ENCODE data around the gene SDK1.

The SDK1 gene

DNA sequence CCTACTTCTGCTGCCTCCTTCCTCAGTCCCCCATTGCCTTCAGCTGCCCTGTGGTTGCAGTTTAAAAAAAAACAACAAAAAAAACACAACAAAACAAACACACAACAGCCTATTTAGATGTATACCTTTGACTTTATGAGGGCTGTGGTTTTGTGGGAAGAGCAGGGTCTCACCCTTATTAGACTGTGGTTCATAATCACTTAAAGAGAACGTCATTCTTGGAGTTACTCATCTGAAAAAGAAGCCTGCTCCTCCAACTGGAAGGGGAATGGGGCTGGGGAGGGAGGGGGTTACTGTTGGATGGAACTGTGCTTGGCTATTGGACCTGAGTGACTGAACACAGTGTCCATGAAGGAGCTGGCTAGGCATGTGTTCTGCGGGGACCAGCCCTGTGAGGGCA is 48.1 kb downstream of the SDK1 start:
- no peak for DNase-seq

DNA sequence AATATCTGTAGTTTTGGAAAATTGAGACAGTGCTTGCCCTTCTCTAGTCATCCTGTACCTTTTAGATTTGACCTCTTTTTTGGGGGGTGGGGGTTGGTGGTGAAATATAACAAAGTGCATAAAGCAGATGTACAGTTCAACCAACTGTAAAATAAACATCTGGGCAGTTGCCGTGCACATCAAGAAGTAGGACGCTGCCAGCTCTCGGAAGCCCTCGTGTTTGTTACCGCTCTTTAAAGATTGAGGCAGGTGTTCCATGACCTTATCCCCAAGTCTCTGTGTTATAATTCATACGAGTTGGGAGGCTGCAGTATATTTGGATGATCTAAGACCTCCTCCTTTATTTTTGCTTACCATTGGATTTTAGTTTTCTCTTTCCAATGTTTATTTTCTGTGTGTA is 55.1 kb downstream of the SDK1 start:
- DNase-seq, result no peak

DNA sequence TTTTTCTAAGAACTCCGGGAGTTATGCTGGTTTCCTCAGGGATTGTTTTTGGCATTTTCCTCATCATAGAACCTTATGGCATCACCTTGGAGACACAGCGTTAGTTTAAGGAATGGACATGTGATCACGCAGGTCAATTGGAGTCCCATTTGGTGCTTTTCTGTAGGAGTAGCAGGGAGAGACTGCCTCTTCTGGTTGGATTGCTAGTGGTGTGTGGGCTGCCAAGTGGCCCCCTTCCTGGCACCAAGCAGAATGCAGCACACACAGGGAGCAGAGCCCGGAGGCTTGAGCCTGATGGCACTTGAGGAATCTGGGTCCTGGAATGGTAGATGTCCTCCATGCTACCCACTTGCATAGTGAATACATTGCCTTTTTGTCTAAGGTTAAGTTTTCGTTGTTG is 57.9 kb downstream of the SDK1 start:
- no peak for DNase-seq

DNA sequence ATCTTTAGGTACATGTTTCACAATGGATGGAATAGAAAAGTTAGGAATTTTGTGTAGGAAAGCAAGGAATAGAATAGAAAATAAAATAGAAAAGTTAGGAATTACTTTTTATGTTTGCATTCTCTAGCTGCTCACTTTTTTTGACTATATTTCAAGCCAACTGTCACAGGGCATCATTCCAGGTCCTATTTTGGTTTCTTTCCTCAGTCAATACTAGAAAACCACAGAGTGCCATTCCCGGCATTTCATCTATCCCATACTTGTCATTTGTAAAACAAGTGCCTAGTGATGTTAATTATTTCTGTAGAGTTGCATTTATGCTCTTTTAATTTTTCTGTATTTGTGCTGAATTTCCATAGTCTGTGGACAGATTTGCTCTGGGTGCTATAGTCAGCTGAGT is 66.2 kb downstream of the SDK1 start:
- DNase-seq, result no peak

- DNase-seq, result peak; percentile 1
Measured at GRCh38 chr7:3370068-3370830, 69.2 kb downstream of the SDK1 start.

DNA sequence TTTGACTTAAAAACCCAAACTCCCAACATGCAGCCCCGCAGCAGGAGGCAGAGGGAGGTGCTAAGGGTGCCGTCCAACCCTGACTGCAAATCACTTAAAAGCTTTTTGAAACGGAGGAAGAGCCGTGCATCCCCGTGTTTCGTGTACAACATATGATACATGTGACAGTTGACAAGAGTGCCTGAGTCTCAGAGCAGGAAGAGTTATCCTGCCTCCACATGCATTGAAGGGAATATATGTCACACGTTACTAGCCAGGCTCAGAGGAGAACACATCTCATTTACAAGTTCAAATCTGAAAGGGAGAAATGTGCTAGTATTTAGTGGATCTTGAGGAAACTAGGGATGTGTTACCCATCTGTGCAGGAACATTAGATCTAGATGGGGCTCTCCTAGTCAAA is 69.9 kb downstream of the SDK1 start:
- DNase-seq, result no peak

DNA sequence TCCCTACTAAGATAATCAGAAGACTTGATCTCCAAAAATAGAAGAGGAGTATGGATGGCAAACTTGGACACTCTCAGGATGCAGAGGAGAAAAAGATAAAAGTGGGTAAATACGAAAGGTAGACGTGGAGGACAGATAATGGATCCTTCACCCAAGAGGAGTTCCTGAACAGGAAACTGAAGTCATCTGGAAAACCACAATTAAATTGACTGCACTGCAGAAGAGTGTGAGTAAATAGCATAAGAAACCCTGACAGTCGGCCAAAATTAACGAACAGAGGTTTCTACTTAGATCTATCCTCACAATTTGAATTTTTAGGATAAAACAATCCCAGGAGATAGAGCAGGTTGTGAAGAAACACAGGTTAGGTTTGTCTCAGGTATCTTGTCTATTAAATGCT is 70.5 kb downstream of the SDK1 start:
- DNase-seq, result no peak

GRCh38 chr7:3374239-3374638 is 73.2 kb downstream of the SDK1 start:
- no peak for DNase-seq

DNA sequence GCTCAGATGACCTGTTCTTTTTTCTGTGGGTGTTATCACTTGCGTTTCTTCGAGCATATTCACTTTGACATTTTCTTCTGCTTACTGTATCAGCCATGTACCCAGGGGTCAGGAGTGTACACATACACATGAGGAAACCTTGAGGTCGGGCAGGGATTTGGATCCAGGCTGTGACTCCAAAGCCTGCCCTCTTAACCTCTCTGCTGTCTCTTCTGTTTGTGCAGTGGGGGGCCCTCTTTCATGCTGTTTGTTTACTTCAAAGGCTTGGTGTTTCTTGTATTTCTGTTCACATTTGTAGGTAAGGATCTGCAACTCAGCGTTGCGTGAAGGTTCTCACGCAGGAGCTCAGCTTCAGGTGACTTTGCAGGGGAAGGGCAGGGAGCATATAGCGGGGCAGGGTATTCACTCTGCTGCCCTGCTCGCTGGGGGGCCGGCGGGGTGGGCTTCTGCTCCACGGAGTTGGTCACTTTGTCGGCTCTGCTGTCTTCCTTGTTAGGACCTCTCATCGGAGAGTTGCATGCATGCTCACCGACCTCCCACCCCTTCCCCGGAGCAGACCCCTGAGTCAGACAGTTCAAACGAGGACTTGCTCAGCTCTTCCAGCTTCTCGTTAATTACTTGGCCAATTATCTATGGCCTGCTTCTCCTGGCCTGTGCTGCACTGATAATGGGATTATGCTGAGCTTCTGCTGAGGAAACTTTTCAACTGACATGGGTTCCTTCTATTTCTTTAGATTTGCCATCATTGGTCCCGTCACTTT is 77.5 kb downstream of the SDK1 start:
- no peak for DNase-seq

DNA sequence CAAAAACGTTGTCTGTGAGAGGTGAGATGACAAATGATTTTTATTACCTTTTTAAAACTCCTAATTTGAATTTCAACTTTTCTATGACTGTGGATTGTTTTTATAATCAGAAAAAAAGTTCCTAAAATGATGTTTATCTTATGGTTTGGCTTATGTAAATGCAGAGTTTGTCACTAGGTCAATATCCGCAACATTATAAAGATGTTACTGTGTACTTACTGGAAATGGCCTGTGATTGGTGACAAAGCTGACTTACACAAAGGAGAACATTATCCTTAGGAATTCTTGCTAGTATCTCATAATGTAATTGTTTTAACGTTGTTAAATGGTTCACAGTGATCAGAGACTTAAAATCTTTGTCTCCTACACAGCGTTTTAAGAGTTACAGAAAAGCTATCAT is 79.0 kb downstream of the SDK1 start:
- no peak for DNase-seq

GRCh38 chr7:3380886-3381685 is 80.0 kb downstream of the SDK1 start:
- no peak for DNase-seq

DNA sequence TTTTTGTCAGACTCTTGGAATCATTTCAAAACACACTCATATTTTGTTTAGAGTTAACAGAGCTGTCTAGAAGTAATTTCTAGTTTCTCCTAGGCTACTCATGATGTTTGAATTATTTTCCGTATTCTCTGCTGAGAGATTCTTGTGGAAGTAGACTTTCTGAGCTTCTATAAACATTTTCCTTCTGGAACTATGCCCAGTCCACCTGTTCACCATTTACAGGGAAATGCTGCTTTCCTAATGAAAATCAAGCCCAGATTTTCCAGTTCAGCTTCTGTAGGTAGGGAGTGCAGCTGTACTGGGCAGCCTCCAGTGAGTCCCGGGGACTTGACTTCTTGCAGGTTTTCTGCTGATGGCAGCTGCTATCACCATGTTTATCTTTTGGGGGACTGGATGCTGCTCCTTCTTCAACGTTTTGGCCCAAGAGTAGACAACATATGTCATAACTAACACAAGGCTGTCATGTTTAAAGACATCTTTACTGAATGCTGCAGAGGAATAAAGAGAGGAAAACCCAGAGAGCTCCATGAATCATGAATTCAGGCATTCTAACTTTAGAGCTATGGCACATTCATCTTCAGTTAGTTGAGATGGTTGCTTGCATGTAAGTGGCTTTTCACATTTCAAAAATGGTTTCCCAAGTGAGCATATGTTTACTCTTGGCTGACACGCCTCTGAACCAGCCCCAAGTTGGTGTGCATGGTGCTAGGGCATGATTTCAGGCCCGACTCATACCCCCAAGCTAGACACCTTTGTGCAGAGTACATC is 85.6 kb downstream of the SDK1 start:
- DNase-seq, result no peak

DNA sequence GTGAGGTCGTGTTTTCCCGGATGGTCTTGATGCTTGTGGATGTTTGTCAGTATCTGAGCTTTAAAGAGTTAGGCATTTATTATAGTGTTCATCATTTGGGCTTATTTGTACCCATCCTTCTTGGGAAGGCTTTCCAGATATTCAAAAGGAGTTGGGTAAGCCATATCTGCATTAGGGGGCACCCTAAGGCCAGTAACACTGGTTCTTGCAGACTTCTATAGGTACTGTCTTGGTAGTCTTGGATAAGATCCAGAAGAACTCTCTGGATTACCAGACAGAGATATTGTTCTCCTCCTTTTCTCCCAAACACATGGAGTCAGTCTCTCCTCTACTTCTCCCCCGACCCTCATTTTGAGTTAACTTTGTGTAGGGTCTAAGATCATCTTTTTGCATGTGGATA is 92.8 kb downstream of the SDK1 start:
- no peak for DNase-seq

GRCh38 chr7:3397324-3397723 is 96.3 kb downstream of the SDK1 start:
- no peak for DNase-seq

GRCh38 chr7:3399858-3400257 is 98.8 kb downstream of the SDK1 start:
- DNase-seq, result no peak

GRCh38 chr7:3404501-3404900 is 103.4 kb downstream of the SDK1 start:
- no peak for DNase-seq

DNA sequence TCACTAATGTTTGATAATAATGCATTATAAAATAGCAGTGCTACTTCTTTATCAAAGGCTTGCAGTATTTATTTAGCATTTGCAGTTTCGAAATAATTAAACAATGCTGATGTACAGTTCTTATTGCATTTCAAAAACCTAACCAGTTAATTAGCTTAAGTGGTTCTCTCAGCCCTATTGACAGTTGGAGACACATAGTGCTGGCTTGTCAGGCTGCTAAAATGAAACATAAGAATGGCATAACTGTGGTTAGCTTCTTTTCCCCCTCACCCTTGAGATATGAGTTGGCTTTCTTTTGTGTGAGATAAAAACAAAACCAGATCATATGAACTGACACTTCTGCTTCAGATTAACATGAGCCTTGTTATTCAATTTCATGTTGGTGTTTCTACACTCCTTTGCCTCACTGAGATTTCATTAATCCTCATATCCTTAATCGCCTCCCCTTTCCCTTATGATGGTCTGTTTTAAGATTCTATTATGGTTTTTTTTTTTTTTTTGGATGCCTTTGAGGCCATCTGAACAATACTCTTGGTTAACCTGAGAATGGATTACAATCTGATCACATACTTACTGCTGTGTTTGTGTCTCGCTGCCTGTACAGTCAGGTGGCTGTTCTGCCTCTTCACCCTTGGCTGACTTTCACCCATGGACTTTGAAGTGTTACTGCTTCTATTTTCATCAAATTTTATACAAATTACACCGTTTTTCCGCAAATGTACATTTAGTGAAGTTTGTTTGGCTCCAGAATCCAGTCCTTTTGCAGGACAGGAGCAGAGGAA is 108.0 kb downstream of the SDK1 start:
- no peak for DNase-seq

DNA sequence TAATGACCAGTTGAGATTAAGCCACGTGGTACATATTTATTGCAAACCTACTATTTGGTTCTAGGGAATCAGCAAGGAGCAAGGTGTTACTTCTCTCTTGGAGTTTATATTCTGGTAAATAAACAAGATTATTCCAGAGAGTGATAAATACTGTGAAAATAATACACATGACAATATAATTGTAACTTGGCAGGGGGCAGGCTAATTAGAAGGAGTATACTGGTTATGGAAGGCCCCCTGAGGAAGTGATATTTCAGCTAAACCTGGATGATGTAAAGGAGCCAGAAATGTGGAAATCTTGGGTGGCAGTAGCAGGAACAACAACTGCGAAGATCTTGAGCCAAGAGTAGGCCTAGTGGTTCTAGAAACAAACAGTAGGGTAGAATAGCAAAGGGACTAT is 111.8 kb downstream of the SDK1 start:
- no peak for DNase-seq

DNA sequence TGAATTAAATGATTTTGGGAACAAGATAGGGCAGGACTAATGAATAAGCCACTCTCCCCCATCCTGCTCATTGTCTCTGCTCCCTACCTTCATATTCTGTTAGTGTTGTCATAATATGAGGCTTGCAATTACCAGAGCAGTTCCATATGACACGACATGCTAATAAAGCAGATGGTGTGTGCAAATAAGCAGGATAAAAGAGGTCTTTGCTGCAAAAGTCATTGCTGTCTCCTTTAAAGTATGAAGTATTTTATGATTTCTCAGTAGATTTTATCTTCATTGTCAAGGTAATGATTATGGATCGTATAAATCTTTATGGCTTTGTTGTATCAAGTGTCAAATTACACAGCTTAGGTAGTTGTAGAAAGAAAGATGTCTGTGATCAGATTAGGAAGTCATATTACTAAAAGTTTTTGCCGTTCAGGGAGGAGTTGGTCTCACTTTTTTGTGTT is 114.8 kb downstream of the SDK1 start:
- peak; percentile 29 for DNase-seq

DNA sequence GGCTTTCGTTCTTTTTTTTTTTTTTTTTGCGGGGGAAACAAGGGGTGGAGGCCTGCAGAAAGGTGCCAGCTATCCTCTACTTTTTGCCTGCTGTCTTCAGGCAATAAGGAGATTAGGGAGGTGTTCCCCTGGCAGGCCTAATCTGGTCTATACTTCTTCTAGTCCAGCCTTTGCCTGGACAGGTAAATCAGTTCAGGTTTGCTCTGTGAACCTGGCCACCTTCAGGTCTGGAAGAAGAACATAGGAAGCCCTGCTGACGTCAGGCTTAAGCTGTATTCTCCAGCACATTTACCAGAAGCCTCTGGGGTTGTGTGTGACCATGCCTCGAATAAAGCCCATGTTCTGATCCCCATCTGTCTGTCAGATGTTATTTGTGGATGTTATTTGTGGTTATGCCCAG is 115.4 kb downstream of the SDK1 start:
- no peak for DNase-seq

GRCh38 chr7:3425087-3425486 is 124.0 kb downstream of the SDK1 start:
- no peak for DNase-seq

- no peak for DNase-seq
Measured at GRCh38 chr7:3426064-3426463, 125.0 kb downstream of the SDK1 start.

Data from NCI-H2081 treated with DMSO at 0.1 percent for 48 hours (cell line).